ENCODE measurements around the gene HELZ.

Gene HELZ

DNA sequence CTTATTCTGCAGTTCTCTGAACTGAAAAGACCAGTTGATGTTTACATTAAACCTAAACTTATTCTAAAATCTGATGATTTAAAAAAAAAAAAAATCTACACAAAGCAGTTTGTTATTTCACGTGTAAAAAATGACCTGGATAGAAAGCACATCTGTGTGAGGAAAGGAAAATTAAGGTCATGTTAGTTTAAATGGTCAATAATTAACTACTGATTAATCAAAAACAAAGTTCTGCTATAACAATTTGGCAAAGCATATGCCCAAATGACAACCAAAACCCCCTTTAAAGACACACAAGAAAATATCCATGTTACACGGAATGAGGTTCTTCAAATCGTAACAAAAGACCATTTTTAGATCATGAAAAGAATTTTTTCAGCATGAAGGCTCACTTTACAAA is 170.2 kb downstream of the HELZ start:
- no peak for DNase-seq (ENCODE audit: low read depth)

DNA sequence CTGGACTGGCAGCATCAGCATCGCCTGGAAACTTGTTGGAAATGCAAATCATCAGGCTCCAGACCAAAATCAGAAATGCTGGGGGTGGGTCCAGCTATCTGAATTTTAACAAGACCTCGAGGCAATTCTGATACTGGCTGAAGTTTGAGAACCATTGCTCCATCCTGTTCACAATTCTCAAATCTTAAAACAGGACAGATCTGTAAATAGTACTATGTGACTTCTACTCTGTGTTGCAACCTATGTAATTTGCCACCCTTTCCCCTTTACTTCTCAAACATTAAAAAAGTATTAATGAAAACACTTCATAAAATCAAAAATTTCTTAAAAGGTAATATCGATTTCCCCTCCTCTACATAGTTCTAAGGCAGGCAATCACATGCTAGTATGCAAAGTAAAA is 172.1 kb downstream of the HELZ start:
- DNase-seq (ENCODE audit: low read depth): no peak

DNA sequence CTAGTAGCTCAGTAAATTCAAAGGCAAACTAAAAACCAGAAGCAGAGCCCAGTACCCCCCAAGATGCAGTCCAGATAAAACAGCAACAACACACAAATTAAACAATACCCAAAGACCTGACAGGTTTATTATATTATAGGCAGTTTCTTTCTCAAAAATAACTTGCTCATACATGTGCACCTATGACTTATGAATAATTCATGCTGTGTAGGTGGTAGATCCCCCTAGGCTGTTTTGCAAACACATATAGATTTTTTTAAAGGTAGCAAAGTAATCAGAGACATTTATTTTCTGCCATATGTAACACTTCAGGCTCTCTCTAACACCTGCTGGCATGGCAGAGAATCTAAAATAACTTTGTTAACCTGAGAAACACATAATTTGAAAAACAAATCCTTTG is 173.4 kb downstream of the HELZ start:
- no peak for DNase-seq (ENCODE audit: low read depth)

DNA sequence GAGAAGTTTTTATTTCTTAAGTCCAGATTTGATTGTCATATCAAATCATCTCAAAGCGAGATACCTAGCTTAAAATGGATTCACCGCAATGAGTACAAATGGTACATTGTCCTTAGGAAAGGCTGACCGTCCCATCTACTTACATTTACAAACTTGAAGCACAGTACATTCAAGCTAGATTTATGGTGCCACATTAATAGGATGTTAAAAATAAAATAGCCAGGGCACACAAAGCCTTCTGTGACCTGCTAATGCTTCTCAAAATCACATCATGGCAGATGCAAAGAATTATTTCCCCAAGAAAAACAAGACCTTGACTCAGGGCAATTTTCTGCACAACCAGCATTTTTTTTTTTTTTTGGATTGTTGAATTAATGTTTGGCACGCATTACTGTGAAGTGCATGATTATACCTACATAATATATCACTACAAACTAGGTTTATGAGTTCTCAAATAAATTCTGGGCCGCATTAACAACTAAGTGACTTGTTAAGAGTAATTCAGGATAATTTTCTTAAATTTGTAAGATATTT is 175.3 kb downstream of the HELZ start:
- no peak for DNase-seq (ENCODE audit: low read depth)

- DNase-seq (ENCODE audit: low read depth): no peak
These were observed 176.0 kb downstream of the HELZ start for GRCh38 chr17:67068999-67069398.

DNA sequence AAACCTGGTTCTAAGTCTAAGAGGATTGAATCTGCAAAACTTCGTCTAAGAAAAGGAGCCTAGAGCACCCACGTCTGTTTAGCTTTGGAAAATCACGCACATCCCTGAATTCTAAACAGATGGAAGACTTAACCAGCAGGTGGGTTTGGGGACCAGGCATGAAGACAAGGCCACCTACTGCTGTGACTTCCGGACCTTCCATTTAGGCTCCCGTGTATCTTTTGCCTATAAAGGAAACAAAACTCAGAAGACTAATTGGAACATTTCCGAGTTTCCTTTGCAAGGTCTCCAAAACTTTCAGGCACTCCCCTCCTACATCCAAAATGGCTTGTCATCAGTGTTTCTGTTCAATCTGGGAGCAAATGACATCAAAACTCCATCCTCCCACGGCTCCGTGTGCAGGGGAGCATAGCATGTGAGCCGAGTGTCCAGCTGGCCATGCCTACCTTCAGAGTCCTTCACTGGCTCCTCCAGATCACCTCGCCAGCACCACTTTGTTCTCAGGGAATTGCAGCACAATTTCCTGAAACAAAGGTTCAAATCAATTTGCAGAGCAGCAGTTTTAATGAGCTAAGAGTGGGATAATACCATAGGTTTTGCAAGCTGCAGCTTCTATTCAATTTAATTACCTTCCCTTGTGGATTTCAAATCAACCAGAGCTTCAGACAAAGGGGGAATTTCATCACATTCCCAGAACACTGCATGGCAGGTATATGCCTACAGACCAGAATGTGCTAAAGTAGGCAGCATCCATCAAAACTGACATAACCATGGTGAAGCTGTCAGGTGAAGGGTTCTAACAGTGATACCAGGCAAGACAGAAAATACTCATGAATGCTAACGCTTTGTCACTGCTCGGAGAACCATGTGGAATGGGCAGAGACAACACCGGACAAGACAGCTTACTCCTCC is 177.2 kb downstream of the HELZ start:
- no peak for DNase-seq (ENCODE audit: low read depth)

DNA sequence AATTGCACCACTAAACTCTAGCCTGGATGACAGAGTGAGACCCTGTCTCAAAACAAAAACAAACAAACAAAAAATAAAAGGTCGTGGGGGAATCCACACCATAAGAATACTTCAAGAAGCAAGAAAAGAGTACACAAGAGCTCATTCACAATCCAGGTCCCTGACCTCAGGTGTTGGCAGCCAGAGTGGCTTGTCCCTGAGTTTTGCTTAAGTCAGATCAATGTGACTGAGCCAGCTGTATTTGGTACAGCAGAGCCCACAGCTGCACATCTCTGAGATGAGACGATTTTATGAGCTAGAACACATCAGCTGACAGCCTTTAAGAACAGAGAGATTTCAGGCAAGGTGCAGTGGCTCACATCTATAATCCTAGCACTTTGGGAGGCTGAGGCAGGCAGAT is 178.3 kb downstream of the HELZ start:
- DNase-seq (ENCODE audit: low read depth): no peak

- no peak for DNase-seq (ENCODE audit: low read depth)
These were observed 181.9 kb downstream of the HELZ start for GRCh38 chr17:67063141-67063540.

DNA sequence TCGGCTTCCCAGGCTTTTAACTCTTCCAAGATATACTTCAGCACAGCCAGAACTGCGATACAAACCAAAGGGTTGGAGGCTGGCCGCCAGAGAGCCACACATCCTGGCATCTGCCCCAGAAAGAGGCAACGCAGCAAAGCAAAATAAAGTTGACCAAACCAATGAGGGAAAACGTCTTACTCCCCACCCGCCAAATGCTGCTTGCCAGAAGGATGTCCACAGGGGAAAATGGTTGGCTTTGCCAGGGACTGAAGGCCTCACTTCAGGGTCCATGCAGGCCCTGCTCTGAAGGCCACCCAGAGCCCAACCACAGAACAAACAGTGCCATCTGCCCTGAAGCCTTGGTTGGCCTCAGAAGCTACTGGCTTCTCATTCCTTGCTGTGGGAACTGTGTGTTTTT is 185.6 kb downstream of the HELZ start:
- no peak for DNase-seq (ENCODE audit: low read depth)

- DNase-seq (ENCODE audit: low read depth): no peak
These were observed 187.0 kb downstream of the HELZ start for GRCh38 chr17:67058036-67058435.

DNA sequence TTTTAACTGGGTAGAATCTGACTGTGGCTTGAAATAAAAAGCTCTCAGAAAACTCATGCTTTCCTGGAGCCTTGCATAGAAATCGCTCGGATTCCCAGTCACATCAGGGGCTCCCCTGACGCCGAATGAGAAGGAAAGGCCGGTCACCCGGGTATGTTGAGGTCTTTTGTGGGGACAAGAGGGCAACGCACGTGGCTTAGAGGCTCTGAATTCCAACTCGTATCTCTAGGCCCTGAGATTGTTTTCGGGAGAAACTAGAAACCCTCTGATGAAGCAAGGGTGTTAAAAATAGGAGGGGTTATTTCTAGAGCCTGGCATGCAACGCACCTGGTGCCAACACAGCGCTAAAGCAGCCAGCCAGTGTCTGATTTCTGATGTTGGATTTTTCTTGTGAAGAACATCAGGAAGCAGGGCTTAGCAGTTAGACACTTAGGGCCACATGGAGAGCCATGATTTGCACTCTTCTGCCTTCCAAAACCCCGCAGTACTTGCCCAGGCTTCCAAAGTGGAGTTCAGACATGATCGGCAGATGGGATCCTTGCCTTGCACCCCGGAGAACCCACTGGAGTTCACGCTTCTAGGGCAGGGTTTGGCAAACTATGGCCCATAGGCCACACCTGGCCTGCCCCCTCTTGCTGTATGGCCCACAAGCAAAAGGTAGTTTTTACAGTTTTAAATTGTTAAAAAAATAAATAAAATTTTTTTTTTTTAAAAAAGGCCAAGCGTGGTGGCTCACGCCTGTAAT is 188.1 kb downstream of the HELZ start:
- no peak for DNase-seq (ENCODE audit: low read depth)

DNA sequence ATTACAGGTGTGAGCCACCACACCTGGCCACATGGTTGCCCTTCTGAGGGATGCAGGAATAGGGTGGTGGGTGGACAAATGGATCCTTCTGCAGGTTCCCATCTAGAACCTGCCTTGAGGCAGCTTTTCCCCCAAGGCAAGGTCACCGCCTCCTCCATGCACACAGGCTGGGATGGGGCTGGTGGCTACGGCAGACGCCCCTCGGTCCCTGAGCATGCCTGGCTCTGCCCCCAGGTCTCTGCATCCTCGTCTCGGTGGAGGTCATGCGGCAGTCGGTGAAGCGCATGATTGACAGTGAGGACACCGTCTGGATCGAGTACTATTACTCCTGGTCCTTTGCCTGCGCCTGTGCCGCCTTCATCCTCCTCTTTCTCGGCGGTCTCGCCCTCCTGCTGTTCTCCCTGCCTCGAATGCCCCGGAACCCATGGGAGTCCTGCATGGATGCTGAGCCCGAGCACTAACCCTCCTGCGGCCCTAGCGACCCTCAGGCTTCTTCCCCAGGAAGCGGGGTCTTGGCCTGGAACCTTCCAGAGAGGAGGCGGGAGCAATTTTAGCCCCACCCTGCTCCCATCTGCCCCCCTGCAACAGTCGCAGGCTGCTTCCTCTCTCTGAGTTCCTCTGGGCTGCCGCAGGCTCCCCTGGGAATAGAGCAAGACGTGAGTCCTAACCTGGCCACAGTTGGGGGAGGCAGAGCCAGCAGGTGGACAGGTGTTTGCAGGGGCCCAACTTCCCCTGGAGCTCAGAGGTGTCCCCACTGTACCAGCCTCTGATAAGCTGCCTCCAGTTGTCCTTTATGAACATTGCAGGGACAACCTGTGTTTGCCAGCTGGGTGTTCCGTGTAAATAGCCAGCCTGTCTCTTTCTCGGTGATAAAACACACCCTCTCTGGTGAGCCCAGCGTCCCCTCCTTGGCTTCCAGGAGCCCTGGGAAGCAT is 188.9 kb downstream of the HELZ start:
- no peak for DNase-seq (ENCODE audit: low read depth)

DNA sequence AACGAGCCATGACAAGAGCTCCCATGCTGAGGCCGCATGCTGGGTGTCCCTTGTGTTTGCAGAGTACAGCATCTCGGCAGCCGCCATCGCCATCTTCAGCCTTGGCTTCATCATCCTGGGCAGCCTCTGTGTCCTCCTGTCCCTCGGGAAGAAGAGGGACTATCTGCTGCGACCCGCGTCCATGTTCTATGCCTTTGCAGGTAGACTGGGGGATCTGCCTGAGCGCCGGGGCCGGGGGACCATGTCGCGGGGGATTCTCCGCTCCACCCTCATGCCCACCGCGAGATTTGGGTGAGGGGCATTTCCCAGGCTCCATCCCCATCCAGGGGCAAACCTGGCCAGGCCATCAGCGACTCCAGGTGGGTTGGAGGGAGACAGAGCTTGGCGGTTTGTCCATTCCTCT is 190.0 kb downstream of the HELZ start:
- DNase-seq (ENCODE audit: low read depth): no peak

GRCh38 chr17:67054608-67055007 is 190.4 kb downstream of the HELZ start:
- DNase-seq (ENCODE audit: low read depth): no peak

DNA sequence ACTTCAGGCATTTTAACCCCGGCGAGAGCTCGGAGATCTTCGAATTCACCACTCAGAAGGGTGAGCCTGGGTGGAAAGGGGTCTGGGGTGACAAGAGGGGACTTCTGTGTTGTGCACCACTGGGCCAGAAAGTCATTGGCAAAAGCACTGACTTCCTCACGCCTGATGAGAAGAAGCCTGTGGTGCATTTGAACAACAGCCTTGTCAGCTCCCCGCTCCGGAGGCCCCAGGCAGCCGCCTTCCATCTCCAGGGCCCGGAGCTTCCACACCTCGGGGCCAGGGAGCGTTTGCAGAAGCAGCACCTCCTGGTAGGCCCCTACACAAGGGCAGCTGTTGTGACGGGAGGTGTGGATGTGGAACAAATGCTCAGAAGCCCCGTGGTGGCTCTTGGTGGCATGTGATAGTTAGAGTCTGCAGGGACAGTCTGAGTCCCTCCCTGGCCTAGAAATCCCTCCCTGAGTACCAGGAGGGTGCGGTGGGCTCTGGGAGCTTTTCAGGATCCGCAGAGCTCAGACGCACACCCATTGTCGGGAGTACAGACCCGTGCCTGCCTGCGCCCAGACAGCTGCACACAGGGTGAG is 190.9 kb downstream of the HELZ start:
- no peak for DNase-seq (ENCODE audit: low read depth)

DNA sequence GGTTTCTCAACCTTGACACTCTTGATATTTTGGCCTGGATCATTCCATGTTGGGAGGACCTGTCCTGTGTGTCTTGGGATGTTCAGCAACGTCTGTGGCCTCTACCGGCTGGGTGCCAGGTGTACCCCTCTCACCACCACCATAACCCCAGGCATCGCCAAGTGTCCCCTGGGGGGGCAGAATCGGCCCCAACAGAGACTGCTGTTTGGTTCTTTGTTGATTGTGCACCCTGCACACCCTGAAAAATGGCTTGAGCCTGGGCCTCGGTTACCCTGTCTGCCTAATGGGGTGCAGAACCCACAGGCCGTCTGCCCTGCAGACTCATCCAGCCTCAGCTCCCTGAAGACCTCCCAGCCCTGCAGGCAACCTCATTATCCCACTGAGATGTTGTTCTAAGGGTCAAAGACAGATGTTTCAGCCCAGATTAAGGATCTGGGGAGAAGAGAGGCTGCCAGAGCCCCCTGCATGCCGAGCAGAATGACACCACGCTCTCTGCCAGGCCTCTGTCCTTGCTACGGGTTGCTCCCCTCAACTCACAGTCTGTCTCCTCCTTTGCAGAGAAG is 191.5 kb downstream of the HELZ start:
- no peak for DNase-seq (ENCODE audit: low read depth)

DNA sequence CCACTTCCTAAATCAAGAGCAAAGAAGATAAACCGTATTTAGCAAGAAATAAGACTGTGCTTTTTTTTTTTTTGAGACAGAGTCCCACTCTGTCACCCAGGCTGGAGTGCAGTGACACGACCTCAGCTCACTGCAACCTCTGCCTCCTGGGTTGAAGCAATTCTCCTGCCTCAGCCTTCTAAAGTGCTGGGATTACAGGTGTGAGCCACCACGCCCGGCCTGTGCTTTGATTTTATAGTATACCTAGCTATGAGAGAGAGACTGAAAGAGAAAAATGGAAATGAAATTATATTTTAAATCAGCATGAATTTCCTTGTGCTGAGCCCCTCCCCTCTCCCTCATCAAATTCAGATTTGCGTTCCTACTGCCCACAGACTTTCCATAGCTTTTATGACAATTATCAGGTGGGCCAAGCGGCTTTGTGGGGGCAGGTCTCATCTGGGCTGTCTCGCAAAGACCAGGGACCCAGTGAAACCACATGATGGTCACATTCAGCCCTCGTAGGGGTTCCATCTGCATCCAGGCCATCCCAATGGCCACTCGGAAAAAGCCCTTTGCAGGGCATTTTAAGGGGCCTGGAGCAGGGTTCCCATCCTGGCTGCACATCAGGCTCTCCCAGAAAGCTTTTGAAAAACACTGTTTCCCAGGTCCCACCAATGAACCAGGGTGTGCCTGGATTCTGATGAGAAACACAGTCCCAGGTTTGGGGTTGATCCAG is 192.1 kb downstream of the HELZ start:
- DNase-seq (ENCODE audit: low read depth): no peak

- DNase-seq (ENCODE audit: low read depth): no peak
These were observed 193.2 kb downstream of the HELZ start for GRCh38 chr17:67051837-67052236.

GRCh38 chr17:67051155-67051538 is 193.8 kb downstream of the HELZ start:
- no peak for DNase-seq (ENCODE audit: low read depth)

DNA sequence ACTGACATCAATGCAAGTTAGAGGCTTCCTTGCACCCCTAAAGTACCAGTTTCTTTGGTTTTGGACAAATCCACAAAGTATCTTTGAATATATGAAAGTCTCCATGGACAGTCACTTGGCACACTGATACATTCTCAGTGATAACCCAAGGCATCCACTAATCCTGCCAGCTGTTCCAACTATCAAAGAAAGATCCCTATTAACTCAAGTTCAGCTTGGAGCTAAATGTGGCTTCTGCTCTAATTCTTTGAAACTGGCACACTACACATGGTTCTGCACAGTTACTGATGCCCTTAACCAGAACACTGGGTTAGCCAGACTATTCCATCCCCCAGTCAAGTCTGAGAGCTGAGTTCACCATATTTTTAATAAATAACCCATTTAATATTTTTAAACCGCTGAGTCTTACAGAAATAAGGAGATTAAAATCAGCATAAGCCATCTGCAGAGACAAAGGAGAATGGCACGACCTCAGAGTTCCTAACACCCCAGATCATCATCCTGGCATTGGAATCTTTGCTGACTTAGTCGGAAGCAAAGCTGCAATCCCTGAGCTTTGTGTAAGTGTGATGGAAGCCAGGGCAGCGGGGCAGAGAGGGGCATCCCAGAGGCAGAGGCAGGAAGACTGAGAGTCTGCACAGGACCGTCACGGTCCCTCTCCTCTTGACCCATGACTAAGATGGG is 194.4 kb downstream of the HELZ start:
- no peak for DNase-seq (ENCODE audit: low read depth)
